Epidermal melanocyte (primary cell): ENCODE data around the gene PRSS56.

Experiments used
- DNase-seq: peaks from one replicate; pipeline ENCODE4 v3.0.0; 2011; ENCODE audit warnings: low spot score; ENCODE audit not compliant: insufficient read length

PRSS56 gene

GRCh38 chr2:232502511-232502910 lies 17.7 kb upstream of the PRSS56 start:
- no peak for DNase-seq

GRCh38 chr2:232502911-232503808 lies 17.0 kb upstream of the PRSS56 start:
- DNase-seq: no peak

GRCh38 chr2:232503809-232504323 lies 16.3 kb upstream of the PRSS56 start:
- DNase-seq: no peak

- DNase-seq: no peak
Measured at GRCh38 chr2:232504438-232504837, 15.8 kb upstream of the PRSS56 start.

GRCh38 chr2:232505856-232506255 lies 14.3 kb upstream of the PRSS56 start:
- DNase-seq: no peak

GRCh38 chr2:232506709-232507108 lies 13.5 kb upstream of the PRSS56 start:
- DNase-seq: no peak

- no peak for DNase-seq
Measured at GRCh38 chr2:232508251-232508650, 11.9 kb upstream of the PRSS56 start.

GRCh38 chr2:232511336-232511890 lies 8.8 kb upstream of the PRSS56 start:
- no peak for DNase-seq

GRCh38 chr2:232512602-232513001 lies 7.6 kb upstream of the PRSS56 start:
- DNase-seq: no peak

- DNase-seq: no peak
Measured at GRCh38 chr2:232513353-232513752, 6.8 kb upstream of the PRSS56 start.

- DNase-seq: no peak
Measured at GRCh38 chr2:232515639-232516038, 4.5 kb upstream of the PRSS56 start.

GRCh38 chr2:232516551-232516950 lies 3.6 kb upstream of the PRSS56 start:
- DNase-seq: no peak

GRCh38 chr2:232518844-232519243 lies 1.3 kb upstream of the PRSS56 start:
- no peak for DNase-seq

GRCh38 chr2:232520489-232520888 lies 301 bp downstream of the PRSS56 start:
- no peak for DNase-seq

GRCh38 chr2:232521098-232521497 lies 910 bp downstream of the PRSS56 start:
- DNase-seq: no peak

GRCh38 chr2:232521959-232522622 lies 1.9 kb downstream of the PRSS56 start:
- peak; percentile 66 for DNase-seq

GRCh38 chr2:232522623-232523401 lies 2.6 kb downstream of the PRSS56 start:
- DNase-seq: no peak

- no peak for DNase-seq
Measured at GRCh38 chr2:232523402-232523681, 3.2 kb downstream of the PRSS56 start.

GRCh38 chr2:232523682-232524597 lies 3.8 kb downstream of the PRSS56 start:
- no peak for DNase-seq

- DNase-seq: no peak
Measured at GRCh38 chr2:232524771-232525170, 4.6 kb downstream of the PRSS56 start.

GRCh38 chr2:232525199-232525598 lies 5.0 kb downstream of the PRSS56 start:
- no peak for DNase-seq
